H1 (cell line): Measurements from ENCODE around the gene GCKR. TPM values are rescaled to one million over a fixed set of nuclear protein-coding genes. Genes with fewer than 3 reads are reported as not detected.

ENCODE experiments used
- KDM4A ChIP-seq: IDR thresholded peaks from one replicate; pipeline ENCODE4 v1.7.1; 2012; ENCODE audit warnings: low read depth, mild to moderate bottlenecking, moderate library complexity, low read length, inconsistent platforms; ENCODE audit not compliant: severe bottlenecking
- KDM5A ChIP-seq: fragments of 200-600 bp; IDR thresholded peaks from 2 replicates; pipeline ENCODE4 v1.7.1; 2012; ENCODE audit warnings: mild to moderate bottlenecking, low read length, inconsistent platforms, mixed read lengths
- SIX5 ChIP-seq: IDR thresholded peaks from 2 replicates; pipeline ENCODE4 v1.6.1; 2011; ENCODE audit warnings: mild to moderate bottlenecking, low read depth, low read length
- TCF12 ChIP-seq: IDR thresholded peaks from 2 replicates; pipeline ENCODE4 v1.6.1; 2011; ENCODE audit warnings: low read depth, mild to moderate bottlenecking, low read length
- polyA plus RNA-seq, 7 experiments: library from polyadenylated mRNA; depleted of rRNA in 3 of 7; stranded (reverse) in 5 of 7; unstranded in 2 of 7; fragments of >200 nt in 5 of 7; fragments of 200-250 nt in 2 of 7; gene quantifications; 1 replicate in 5 of 7; 2 replicates in 1 of 7; 4 replicates in 1 of 7; pipeline versions ENCODE4 v1.2.1 to v1.2.3, GENCODE V29; 2011 to 2013; ENCODE audit warnings: missing spikeins in 2 of 7, mixed read lengths in 2 of 7
- total RNA-seq: library from RNA; stranded (reverse); fragmentation: NEBNext Ultra II Directional; extraction: Animal tissue kit (Norgen Biotek cat#: 25700); gene quantifications from 2 replicates; pipeline ENCODE4 v1.2.1, GENCODE V29; 2021

GCKR gene
- total and polyA plus RNA-seq, 2 of the 8 experiments (the other 6 are each of a cell fraction or from before 2014, with no cell fraction given), result 0.30 to 1.2 TPM

DNA sequence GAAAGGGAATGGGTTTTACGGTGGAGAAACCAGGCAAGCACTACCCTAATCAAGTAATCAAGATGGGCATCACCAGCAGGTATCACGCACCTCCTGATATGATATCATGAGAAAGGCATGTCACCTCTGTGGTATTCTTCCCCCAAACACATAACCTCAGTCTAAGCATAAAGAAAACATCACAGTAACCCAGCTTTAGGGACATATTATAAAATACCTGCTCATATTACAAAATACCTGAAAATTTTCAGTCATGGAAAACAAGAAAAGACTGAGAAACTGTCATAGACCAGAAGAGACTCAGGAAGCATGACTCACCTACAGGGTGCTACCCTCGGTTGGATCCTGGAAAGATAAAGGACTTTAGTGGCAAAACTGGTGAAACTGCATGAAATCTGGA lies 30.5 kb downstream of the GCKR start (continued):
- no peak for TF ChIP-seq TCF12
- TF ChIP-seq KDM5A, result no peak
- no peak for TF ChIP-seq SIX5
- no peak for TF ChIP-seq KDM4A
